BE2C (cell line): ENCODE results near the gene RARB.

Source experiments
- DNase-seq: peaks from one replicate; pipeline ENCODE4 v3.0.0-alpha.2; 2020
- H3K27me3 ChIP-seq: fragments of 250-450 bp; sonication (Bioruptor Pico); 2 replicates; pipeline ENCODE4 v1.5.1; 2020; ENCODE audit warnings: mild to moderate bottlenecking
- H3K36me3 ChIP-seq: fragments of 250-450 bp; sonication (Bioruptor Pico); 2 replicates; pipeline ENCODE4 v1.5.1; 2020; ENCODE audit warnings: mild to moderate bottlenecking
- H3K4me1 ChIP-seq: fragments of 250-450 bp; sonication (Bioruptor Pico); 2 replicates; pipeline ENCODE4 v1.5.1; 2020
- H3K4me3 ChIP-seq: 2 replicates; pipeline ENCODE4 v1.5.1; 2011; ENCODE audit warnings: low read depth, low read length
- H3K9me3 ChIP-seq: fragments of 250-450 bp; sonication (Bioruptor Pico); 2 replicates; pipeline ENCODE4 v1.5.1; 2020
- TF ChIP-seq, protein P1 (sequence below): IDR thresholded peaks from 2 replicates; pipeline ENCODE4 v1.5.1; 2012; ENCODE audit warnings: mild to moderate bottlenecking, low read depth, low read length

The RARB gene

DNA sequence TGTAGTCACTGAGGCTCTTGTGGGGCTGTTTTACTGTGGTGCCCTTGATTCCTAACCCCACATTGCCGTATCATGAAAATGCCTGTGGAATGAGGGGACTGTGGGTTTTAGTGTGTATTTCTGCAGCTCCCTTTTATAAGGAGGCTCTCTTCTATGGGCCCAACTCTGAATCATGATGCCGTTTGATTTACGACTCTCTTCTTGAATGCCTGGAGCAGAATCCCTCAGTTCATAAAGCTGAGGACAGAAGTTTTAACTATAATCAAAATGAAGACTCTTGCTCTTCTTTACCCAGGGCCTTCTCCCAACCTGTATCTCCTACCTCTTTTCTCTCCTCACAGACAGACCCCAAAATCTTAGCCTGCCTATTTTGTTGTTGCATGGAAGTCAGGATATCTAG, 109.5 kb downstream of the RARB start:
- no peak for DNase-seq
- H3K4me3 ChIP-seq = no peak overlapping the region
- H3K9me3 ChIP-seq = no peaks in the 10 kb centered on the region
- no peaks in the 10 kb centered on the region for H3K27me3 ChIP-seq
- TF ChIP-seq, protein P1, sequence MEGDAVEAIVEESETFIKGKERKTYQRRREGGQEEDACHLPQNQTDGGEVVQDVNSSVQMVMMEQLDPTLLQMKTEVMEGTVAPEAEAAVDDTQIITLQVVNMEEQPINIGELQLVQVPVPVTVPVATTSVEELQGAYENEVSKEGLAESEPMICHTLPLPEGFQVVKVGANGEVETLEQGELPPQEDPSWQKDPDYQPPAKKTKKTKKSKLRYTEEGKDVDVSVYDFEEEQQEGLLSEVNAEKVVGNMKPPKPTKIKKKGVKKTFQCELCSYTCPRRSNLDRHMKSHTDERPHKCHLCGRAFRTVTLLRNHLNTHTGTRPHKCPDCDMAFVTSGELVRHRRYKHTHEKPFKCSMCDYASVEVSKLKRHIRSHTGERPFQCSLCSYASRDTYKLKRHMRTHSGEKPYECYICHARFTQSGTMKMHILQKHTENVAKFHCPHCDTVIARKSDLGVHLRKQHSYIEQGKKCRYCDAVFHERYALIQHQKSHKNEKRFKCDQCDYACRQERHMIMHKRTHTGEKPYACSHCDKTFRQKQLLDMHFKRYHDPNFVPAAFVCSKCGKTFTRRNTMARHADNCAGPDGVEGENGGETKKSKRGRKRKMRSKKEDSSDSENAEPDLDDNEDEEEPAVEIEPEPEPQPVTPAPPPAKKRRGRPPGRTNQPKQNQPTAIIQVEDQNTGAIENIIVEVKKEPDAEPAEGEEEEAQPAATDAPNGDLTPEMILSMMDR = no peak
- H3K36me3 ChIP-seq = no peaks in the 10 kb centered on the region
- no peaks in the 10 kb centered on the region for H3K4me1 ChIP-seq

DNA sequence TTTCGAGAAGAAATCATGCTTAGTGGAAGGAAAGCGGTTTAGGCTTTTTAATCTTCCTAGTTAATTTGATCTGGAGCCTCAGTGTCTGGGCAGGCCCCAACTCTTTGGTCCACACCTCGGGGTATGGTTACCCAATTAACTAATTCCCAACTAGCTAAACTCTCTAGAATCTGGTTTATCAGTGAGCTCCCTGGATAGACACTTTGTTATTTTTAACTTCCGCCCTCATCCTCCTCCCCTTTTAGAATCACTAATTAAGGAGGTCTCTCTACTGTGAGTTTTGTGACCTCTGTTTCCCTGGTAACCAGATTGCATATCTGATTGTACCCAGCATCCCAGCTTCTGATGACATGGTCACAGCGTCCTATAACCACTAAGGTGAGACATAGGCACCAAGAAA, 112.2 kb downstream of the RARB start:
- TF ChIP-seq, protein P1 = no peak
- Histone ChIP-seq H3K9me3 (no peaks in the 10 kb centered on the region), H3K36me3 (no peaks in the 10 kb centered on the region), H3K4me3 (no peak overlapping the region), H3K27me3 (no peaks in the 10 kb centered on the region), H3K4me1 (no peaks in the 10 kb centered on the region)
- no peak for DNase-seq

DNA sequence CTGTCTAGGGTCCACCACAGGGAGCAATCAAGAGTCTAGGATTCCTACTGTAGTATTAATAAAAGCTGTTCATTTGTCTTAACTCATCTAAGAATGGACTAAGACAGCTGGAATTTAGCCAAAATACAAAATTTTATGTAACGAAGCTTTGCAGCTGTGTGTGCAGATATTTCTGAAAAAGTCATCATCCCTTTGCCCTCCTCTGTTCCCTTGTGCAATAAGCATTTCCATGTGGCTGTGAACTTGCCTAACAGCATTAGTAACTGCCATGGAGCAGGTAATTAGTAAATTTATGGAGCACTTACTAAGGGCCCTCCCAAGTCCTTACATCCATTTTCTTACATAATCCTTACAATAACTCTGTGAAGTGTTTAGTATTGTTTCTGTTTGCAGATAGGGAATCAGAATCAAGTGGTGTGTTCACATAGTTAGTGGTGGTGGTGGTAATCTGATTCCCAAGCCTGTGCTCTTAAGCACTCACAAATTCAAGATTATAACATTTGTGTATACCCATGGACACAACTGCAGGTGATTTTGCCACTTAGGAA, 114.5 kb downstream of the RARB start:
- TF ChIP-seq, protein P1 = no peak

DNA sequence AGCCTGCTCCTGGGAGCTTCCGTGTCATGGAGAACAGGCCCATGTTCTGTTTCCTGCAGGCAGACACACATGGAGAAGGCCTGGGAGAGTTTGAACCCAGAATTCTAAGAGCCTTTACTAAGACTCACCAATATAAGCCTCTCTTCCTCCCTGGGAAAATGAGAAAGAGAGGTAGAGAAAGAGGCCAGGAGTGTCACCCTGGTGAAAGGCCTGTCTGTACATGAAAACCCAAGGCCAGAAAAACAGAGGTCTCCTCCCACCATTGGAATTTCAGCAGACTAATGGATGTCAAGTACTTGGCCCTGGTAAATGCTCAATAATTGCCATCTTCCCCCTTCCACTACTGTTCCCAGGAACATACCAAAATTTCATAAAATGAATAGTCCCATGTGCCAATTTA, 119.0 kb downstream of the RARB start:
- Histone ChIP-seq H3K4me1 (no peaks in the 10 kb centered on the region), H3K9me3 (no peaks in the 10 kb centered on the region), H3K36me3 (no peaks in the 10 kb centered on the region), H3K4me3 (no peak overlapping the region), H3K27me3 (no peaks in the 10 kb centered on the region)
- TF ChIP-seq, protein P1 = no peak
- no peak for DNase-seq

More for the DNA sequence above, 114.5 kb downstream of the RARB start:
- Histone ChIP-seq H3K36me3 (no peaks in the 10 kb centered on the region), H3K9me3 (no peaks in the 10 kb centered on the region), H3K4me1 (no peaks in the 10 kb centered on the region), H3K4me3 (no peak overlapping the region), H3K27me3 (no peaks in the 10 kb centered on the region)
- no peak for DNase-seq

DNA sequence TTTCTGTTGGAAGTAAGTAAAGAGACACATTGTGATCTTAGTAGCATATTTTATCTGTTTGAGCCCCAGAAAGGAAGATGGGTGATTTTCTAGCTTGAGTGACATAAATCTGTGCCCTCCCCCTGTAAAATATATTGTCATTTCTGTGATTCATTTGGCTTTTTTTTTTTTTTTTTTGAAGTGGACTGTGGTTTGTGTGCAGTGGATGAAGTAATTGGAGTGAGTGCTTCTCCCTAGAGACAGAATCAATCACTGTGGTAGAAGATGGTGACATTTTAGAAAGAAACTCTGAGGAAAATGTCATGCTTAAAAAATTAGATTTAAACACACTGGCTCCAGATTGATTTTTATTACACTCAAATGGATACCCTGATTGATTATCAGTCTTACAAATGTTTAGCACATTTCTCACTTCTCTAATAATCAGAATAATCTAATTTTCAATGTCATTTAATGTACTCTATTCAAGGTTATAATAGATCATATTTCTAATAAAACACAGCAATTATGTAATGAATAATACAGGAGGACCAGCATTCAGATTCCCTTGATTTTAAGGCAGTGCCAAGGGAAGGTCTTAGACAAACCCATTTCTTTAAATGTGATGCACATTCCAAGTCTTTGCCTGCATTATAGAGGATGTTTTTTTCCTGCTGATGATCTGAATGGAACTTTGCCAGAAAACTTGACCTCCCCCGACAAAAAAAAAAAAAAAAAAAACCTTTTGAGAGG, 120.0 kb downstream of the RARB start:
- DNase-seq = no peak
- H3K4me1 ChIP-seq = no peaks in the 10 kb centered on the region
- no peaks in the 10 kb centered on the region for H3K36me3 ChIP-seq
- no peak overlapping the region for H3K4me3 ChIP-seq
- no peaks in the 10 kb centered on the region for H3K9me3 ChIP-seq
- H3K27me3 ChIP-seq = no peaks in the 10 kb centered on the region
- TF ChIP-seq, protein P1 = no peak

DNA sequence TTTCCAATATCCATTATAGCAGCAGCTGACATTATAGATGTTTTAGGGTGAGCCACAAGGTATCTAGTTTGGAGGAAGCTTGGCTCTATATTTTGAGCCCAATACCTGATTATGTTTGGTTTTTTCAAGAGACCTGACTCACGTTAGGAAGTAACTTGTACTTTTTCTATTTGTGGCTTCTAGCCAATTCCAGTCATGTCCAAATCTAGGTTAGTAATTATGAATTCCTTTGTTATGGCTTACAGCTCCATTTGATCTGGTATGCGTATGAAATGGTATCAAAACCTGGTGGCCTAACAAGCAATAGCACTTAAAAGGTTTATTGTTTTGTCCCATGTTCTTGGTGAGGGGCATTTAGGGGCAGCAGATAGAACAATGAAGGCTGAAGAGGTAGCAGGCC, 120.8 kb downstream of the RARB start:
- Histone ChIP-seq H3K4me3 (no peak overlapping the region), H3K4me1 (no peaks in the 10 kb centered on the region)
- TF ChIP-seq, protein P1 = no peak

More for the DNA sequence above, 120.8 kb downstream of the RARB start:
- no peaks in the 10 kb centered on the region for H3K36me3 ChIP-seq
- no peak for DNase-seq
- H3K9me3 ChIP-seq = no peaks in the 10 kb centered on the region
- no peaks in the 10 kb centered on the region for H3K27me3 ChIP-seq
